Activated CD4-positive, alpha-beta memory T cell treated with anti-CD3 and anti-CD28 coated beads for 36 hours (primary cell): ENCODE measurements around the gene F9. TPM values are rescaled to one million over a fixed set of nuclear protein-coding genes. Genes with fewer than 3 reads are reported as not detected.

Experiments used
- total RNA-seq, 2 experiments: library from RNA; stranded (reverse); gene quantifications; one replicate each; pipeline ENCODE4 v1.2.3, GENCODE V29; 2021

F9 gene
- total RNA-seq, 2 experiments from 2014 or later, result not detected

Other genes starting within 250 kb of the F9 start
- under 1 TPM; 0.07 to 0.10 TPM for gene MCF2, start 177.4 kb downstream of the F9 start, total RNA-seq